H1 (cell line): ENCODE results near the gene ZDHHC1. TPM values are rescaled to one million over a fixed set of nuclear protein-coding genes. Genes with fewer than 3 reads are reported as not detected.
A peak's percentile ranks its signal among the peaks of the same experiment; 100 is the strongest.
"Not testable (repeated sequence)": the region's sequence is repeated elsewhere in the genome, so short reads cannot be mapped to it uniquely, and the experiment has no call there.

ENCODE experiments used
- CTCF ChIA-PET: fragments of 300-600 bp; sonication (Branson Sonifier 250); formaldehyde crosslinking; loops from one replicate; lab custom pipeline; 2021; ENCODE audit not compliant: partially characterized antibody; lab: Charles Lee
- POLR2A ChIA-PET: fragments of 300-600 bp; sonication (Branson Sonifier 250); formaldehyde crosslinking; loops from one replicate; lab custom pipeline; 2021; ENCODE audit warnings: inconsistent platforms; ENCODE audit not compliant: partially characterized antibody; lab: Charles Lee
- DNase-seq, 2 experiments: peaks; one replicate each; pipeline versions ENCODE4 v3.0.0 to v3.0.0-alpha.2; 2010 to 2022; ENCODE audit warnings: low spot score in 2 of 2, low read depth in 1 of 2, mixed read lengths in 1 of 2
- FAIRE-seq: peaks from 2 replicates; lab custom pipeline; 2011; peaks lifted over from hg19 to GRCh38; lab: Jason Lieb, UNC
- H2AFZ ChIP-seq: 2 replicates; pipeline ENCODE4 v1.8.1; 2012; ENCODE audit warnings: low read length, inconsistent platforms
- H2AK5ac ChIP-seq: 2 replicates; pipeline ENCODE4 v1.6.1; 2013; ENCODE audit warnings: low read depth, low read length
- H2BK120ac ChIP-seq: replicated peaks from 2 replicates; pipeline ENCODE3; 2013; ENCODE audit warnings: low read depth, low read length, inconsistent platforms
- H2BK12ac ChIP-seq: 2 replicates; pipeline ENCODE4 v1.6.1; 2013; ENCODE audit warnings: low read depth, low read length
- H2BK15ac ChIP-seq: 2 replicates; pipeline ENCODE4 v1.6.1; 2013; ENCODE audit warnings: low read length
- H2BK20ac ChIP-seq: 2 replicates; pipeline ENCODE4 v1.6.1; 2013; ENCODE audit warnings: low read length
- H2BK5ac ChIP-seq: 2 replicates; pipeline ENCODE4 v1.6.1; 2013; ENCODE audit warnings: low read depth, low read length
- H3K14ac ChIP-seq: 2 replicates; pipeline ENCODE4 v1.6.1; 2013; ENCODE audit warnings: inconsistent platforms; ENCODE audit not compliant: insufficient read length
- H3K18ac ChIP-seq: 2 replicates; pipeline ENCODE4 v1.6.1; 2013; ENCODE audit warnings: low read length; ENCODE audit errors: extremely low read depth
- H3K23ac ChIP-seq: 2 replicates; pipeline ENCODE4 v1.6.1; 2013; ENCODE audit warnings: inconsistent platforms; ENCODE audit not compliant: insufficient read length
- H3K23me2 ChIP-seq: 2 replicates; pipeline ENCODE4 v1.6.1; 2013; ENCODE audit warnings: low read depth, low read length
- H3K27ac ChIP-seq: 2 replicates; pipeline ENCODE4 v1.6.1; 2011; ENCODE audit warnings: low read depth, low read length, inconsistent platforms
- H3K27me3 ChIP-seq, 4 experiments: replicated peaks in 1 of 4; 1 replicate in 1 of 4; 2 replicates in 3 of 4; pipeline versions ENCODE4 v1.6.1 to v1.8.1; 2011 to 2013; ENCODE audit warnings: low read length in 3 of 4, mild to moderate bottlenecking in 3 of 4, inconsistent platforms in 2 of 4, mixed read lengths in 2 of 4, moderate library complexity in 1 of 4; ENCODE audit not compliant: control insufficient read depth in 3 of 4, insufficient read depth in 3 of 4; ENCODE audit errors: extremely low read depth in 1 of 4
- H3K36me3 ChIP-seq, 4 experiments: 2 replicates each; pipeline versions ENCODE4 v1.6.1 to v1.8.1; 2011 to 2013; ENCODE audit warnings: mild to moderate bottlenecking in 4 of 4, low read length in 3 of 4, moderate library complexity in 2 of 4, control low read depth in 1 of 4, inconsistent platforms in 1 of 4; ENCODE audit not compliant: insufficient read depth in 4 of 4, control insufficient read depth in 2 of 4
- H3K4ac ChIP-seq: replicated peaks from 2 replicates; pipeline ENCODE3; 2013; ENCODE audit warnings: low read length, low read depth, mixed read lengths, inconsistent platforms; ENCODE audit not compliant: insufficient read length
- H3K4me1 ChIP-seq, 4 experiments: replicated peaks in 1 of 4; 1 replicate in 1 of 4; 2 replicates in 3 of 4; pipeline versions ENCODE4 v1.6.1 to v1.8.1; 2011 to 2013; ENCODE audit warnings: low read length in 3 of 4, inconsistent platforms in 2 of 4, mixed read lengths in 1 of 4; ENCODE audit not compliant: insufficient read depth in 4 of 4, control insufficient read depth in 3 of 4
- H3K4me2 ChIP-seq, 2 experiments: 2 replicates each; pipeline versions ENCODE4 v1.6.1 to v1.8.1; 2011 to 2013; ENCODE audit warnings: low read depth in 2 of 2, low read length in 2 of 2, control low read depth in 1 of 2, inconsistent platforms in 1 of 2, mild to moderate bottlenecking in 1 of 2; ENCODE audit not compliant: insufficient read depth in 1 of 2
- H3K4me3 ChIP-seq, 4 experiments: fragments of 200-600, 300-600 bp in 1 of 4; sonication (generic), shearing (Covaris generic), sonication (Bioruptor Twin) in 1 of 4; 2 replicates each; pipeline versions ENCODE4 v1.5.1 to v1.8.1; 2011 to 2016; ENCODE audit warnings: low read length in 4 of 4, low read depth in 3 of 4, control low read depth in 2 of 4, inconsistent platforms in 2 of 4, mild to moderate bottlenecking in 2 of 4, mixed read lengths in 1 of 4, moderate library complexity in 1 of 4; ENCODE audit not compliant: insufficient read depth in 2 of 4; ENCODE audit errors: extremely low read depth in 1 of 4
- H3K56ac ChIP-seq: replicated peaks from 2 replicates; pipeline ENCODE3; 2013; ENCODE audit warnings: low read depth, mild to moderate bottlenecking, mixed read lengths, low read length, inconsistent platforms; ENCODE audit not compliant: insufficient read length
- H3K79me1 ChIP-seq: 2 replicates; pipeline ENCODE4 v1.6.1; 2013; ENCODE audit warnings: low read depth, low read length, control low read depth
- H3K79me2 ChIP-seq, 2 experiments: 2 replicates each; pipeline versions ENCODE4 v1.6.1 to v1.8.1; 2012 to 2013; ENCODE audit warnings: low read length in 2 of 2, mild to moderate bottlenecking in 2 of 2, inconsistent platforms in 1 of 2; ENCODE audit not compliant: insufficient read depth in 2 of 2, control insufficient read depth in 1 of 2
- H3K9ac ChIP-seq, 4 experiments: replicated peaks in 1 of 4; 1 replicate in 1 of 4; 2 replicates in 3 of 4; pipeline versions ENCODE4 v1.6.1 to v1.8.1; 2011 to 2013; ENCODE audit warnings: low read depth in 3 of 4, low read length in 3 of 4, control low read depth in 2 of 4, mild to moderate bottlenecking in 2 of 4, moderate library complexity in 2 of 4, inconsistent platforms in 1 of 4; ENCODE audit errors: extremely low read depth in 1 of 4
- H3K9me3 ChIP-seq, 2 experiments: 2 replicates each; pipeline versions ENCODE4 v1.6.1 to v1.8.1; 2012 to 2013; ENCODE audit warnings: mild to moderate bottlenecking in 2 of 2, moderate library complexity in 2 of 2, control low read depth in 1 of 2, inconsistent platforms in 1 of 2, low read depth in 1 of 2, low read length in 1 of 2, mixed read lengths in 1 of 2; ENCODE audit not compliant: insufficient read depth in 2 of 2
- H4K20me1 ChIP-seq, 2 experiments: replicated peaks in 1 of 2; 2 replicates each; pipeline versions ENCODE3 to v1.8.1; 2011 to 2013; ENCODE audit warnings: inconsistent platforms in 2 of 2, low read length in 2 of 2, mild to moderate bottlenecking in 1 of 2; ENCODE audit not compliant: insufficient read depth in 2 of 2, control insufficient read depth in 1 of 2
- H4K5ac ChIP-seq: 2 replicates; pipeline ENCODE4 v1.6.1; 2013; ENCODE audit warnings: low read length, low read depth, mixed read lengths, inconsistent platforms; ENCODE audit not compliant: insufficient read length
- H4K8ac ChIP-seq: 2 replicates; pipeline ENCODE4 v1.8.0; 2013; ENCODE audit warnings: mild to moderate bottlenecking, moderate library complexity, low read length, inconsistent platforms; ENCODE audit not compliant: insufficient read depth; ENCODE audit errors: extremely low read depth
- H4K91ac ChIP-seq: replicated peaks from 2 replicates; pipeline ENCODE3; 2013; ENCODE audit warnings: low read length, mixed read lengths, inconsistent platforms; ENCODE audit not compliant: insufficient read length
- BRCA1 ChIP-seq: IDR thresholded peaks from 2 replicates; pipeline ENCODE4 v1.6.1; 2012; ENCODE audit warnings: low read depth, low read length, improper control_type of control experiment
- EZH2 ChIP-seq: fragments of 200-600 bp; sonication (generic); IDR thresholded peaks from 2 replicates; pipeline ENCODE4 v1.7.1; 2012; ENCODE audit warnings: low read depth, mild to moderate bottlenecking, moderate library complexity, low read length, inconsistent platforms; ENCODE audit not compliant: severe bottlenecking
- HDAC6 ChIP-seq: IDR thresholded peaks from one replicate; pipeline ENCODE4 v1.7.1; 2012; ENCODE audit warnings: low read depth, mild to moderate bottlenecking, inconsistent platforms, low read length, moderate library complexity
- SIN3A ChIP-seq, 2 experiments: IDR thresholded peaks in 1 of 2; conservative IDR thresholded peaks in 1 of 2; 2 replicates each; pipeline ENCODE4 v1.6.1; 2011 to 2012; ENCODE audit warnings: low read length in 2 of 2, improper control_type of control experiment in 1 of 2, low read depth in 1 of 2, mild to moderate bottlenecking in 1 of 2
- SIX5 ChIP-seq: IDR thresholded peaks from 2 replicates; pipeline ENCODE4 v1.6.1; 2011; ENCODE audit warnings: mild to moderate bottlenecking, low read depth, low read length
- WGBS, 2 experiments: shearing (Covaris generic) in 1 of 2; methylation state at CpG; one replicate each; pipeline versions ENCODE4 v1.1.6 to v1.1.7; 2013 to 2015; ENCODE audit warnings: low lambda C conversion rate in 2 of 2, mixed read lengths in 2 of 2, inconsistent platforms in 1 of 2, low coverage in 1 of 2, missing lambda C conversion rate in 1 of 2; ENCODE audit not compliant: insufficient replicate concordance in 2 of 2, insufficient coverage in 1 of 2, insufficient read length in 1 of 2; ENCODE audit errors: extremely low coverage in 1 of 2, missing lambda C conversion rate in 1 of 2; 5-methylcytosine and 5-hydroxymethylcytosine counted together
- polyA plus RNA-seq, 7 experiments: library from polyadenylated mRNA; depleted of rRNA in 3 of 7; stranded (reverse) in 5 of 7; unstranded in 2 of 7; fragments of >200 nt in 5 of 7; fragments of 200-250 nt in 2 of 7; gene quantifications; 1 replicate in 5 of 7; 2 replicates in 1 of 7; 4 replicates in 1 of 7; pipeline versions ENCODE4 v1.2.1 to v1.2.3, GENCODE V29; 2011 to 2013; ENCODE audit warnings: missing spikeins in 2 of 7, mixed read lengths in 2 of 7
- total RNA-seq: library from RNA; stranded (reverse); fragmentation: NEBNext Ultra II Directional; extraction: Animal tissue kit (Norgen Biotek cat#: 25700); gene quantifications from 2 replicates; pipeline ENCODE4 v1.2.1, GENCODE V29; 2021
- TF ChIP-seq, protein P1 (sequence below): IDR thresholded peaks from 2 replicates; pipeline ENCODE4 v1.6.1; 2012; ENCODE audit warnings: inconsistent platforms

Gene ZDHHC1
- total and polyA plus RNA-seq, 2 of the 8 experiments (the other 6 are each of a cell fraction or from before 2014, with no cell fraction given): 3.1 to 4.9 TPM

DNA sequence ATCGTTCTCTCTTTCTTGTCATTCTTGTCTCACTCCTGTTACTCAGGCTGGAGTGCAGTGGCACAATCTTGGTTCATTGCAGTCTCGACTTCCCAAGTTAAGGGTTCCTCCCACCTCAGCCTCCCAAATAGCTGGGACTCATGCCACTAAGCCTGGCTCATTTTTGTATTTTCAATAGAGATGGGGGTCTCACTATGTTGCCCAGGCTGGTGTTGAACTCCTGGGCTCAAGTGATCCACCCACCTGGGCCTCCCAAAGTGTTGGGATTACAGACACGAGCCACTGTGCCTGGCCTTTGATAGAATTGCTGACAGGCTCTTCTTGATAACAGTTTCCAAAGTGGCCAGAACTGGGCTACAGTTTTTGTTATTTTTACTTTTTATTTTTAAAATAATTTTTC lies 55.2 kb downstream of the ZDHHC1 start (continued):
- TF ChIP-seq SIN3A (conservative IDR thresholded peaks at IDR 0.05 in 1 of 2, IDR thresholded peaks at IDR 0.05 in 1 of 2; ENCODE audit: low read depth in 1 of 2, low read length in 2 of 2) (no peak), SIX5 (no peak), EZH2 (no peak), BRCA1 (no peak), HDAC6 (no peak)
- TF ChIP-seq, protein P1, sequence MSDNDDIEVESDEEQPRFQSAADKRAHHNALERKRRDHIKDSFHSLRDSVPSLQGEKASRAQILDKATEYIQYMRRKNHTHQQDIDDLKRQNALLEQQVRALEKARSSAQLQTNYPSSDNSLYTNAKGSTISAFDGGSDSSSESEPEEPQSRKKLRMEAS: no peak

DNA sequence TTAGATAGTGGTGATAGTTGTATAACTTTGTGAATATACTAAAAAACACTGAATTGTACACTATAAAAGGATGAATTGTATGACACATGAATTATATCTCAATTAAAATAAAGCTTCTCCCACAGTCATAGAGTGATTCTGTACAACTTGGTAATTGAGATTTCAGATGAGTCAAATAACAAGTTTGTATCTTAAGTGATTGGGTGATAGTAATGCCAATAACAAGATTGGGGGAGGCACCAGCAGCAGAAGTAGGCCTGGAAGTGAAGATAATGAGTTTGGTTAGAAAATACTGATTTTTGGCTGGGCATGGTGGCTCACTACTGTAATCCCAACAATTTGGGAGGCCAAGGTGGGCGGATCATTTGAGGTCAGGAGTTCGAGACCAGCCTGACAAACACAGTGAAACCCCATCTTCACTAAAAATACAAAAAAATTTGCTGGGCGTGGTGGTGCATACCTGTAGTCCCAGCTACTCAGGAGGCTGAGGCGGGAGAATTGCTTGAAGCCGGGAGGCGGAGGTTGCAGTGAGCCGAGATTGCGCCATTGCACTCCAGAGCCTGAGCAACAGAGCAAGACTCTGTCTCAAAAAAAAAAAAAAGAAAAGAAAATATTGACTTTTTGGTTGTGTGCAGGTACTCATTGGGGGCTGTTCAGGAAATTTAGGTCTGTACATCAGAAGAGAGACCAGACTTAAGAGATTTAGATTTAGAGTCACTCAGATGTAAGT lies 56.6 kb downstream of the ZDHHC1 start:
- H3K23me2 ChIP-seq, H2BK20ac ChIP-seq, H2AFZ ChIP-seq, H4K8ac ChIP-seq, H4K91ac ChIP-seq, FAIRE-seq, H3K4me2 ChIP-seq, H3K23ac ChIP-seq, POLR2A ChIA-PET, H3K14ac ChIP-seq, H3K36me3 ChIP-seq, H4K20me1 ChIP-seq, H4K5ac ChIP-seq, DNase-seq, H2BK120ac ChIP-seq, H3K27ac ChIP-seq, H3K9ac ChIP-seq, H3K4ac ChIP-seq, H2BK15ac ChIP-seq, H3K27me3 ChIP-seq, H3K4me3 ChIP-seq, H3K79me2 ChIP-seq, H3K9me3 ChIP-seq, H2AK5ac ChIP-seq, H3K18ac ChIP-seq, H3K79me1 ChIP-seq, H2BK12ac ChIP-seq, H2BK5ac ChIP-seq, H3K4me1 ChIP-seq: not testable (repeated sequence)
- H3K56ac ChIP-seq: peak overlapping the region; percentile 82
- CTCF ChIA-PET: interaction anchor here (0.6 to 2.1 kb wide), 6 partner anchors 10 to 257 kb away, joined by 3 to 9 read pairs (median 4); no protein-coding TSS in a partner anchor
- 87% methylated on average over 8 of the region's 8 CpGs; no CpG with 5 or more reads in 1 of the 2 experiments for WGBS, 2 experiments
